Panc1 (cell line): ENCODE results near the gene CTDSP1. TPM values are rescaled to one million over a fixed set of nuclear protein-coding genes. Genes with fewer than 3 reads are reported as not detected.

ENCODE experiments used
- ATAC-seq: fragments of 200-7000 bp; cut with Tn5 transposase; 2 replicates; pipeline ENCODE4 v1.9.1; 2020; ENCODE audit warnings: mild to moderate bottlenecking, moderate library complexity
- BruUV-seq: library from RNA; stranded (reverse); fragments of 400-500 nt; replicated peaks from 2 replicates; lab custom pipeline; 2021; lab: Mats Ljungman, UMichigan
- CTCF ChIA-PET: fragments of 300-600 bp; sonication (Branson Sonifier 250); formaldehyde crosslinking; loops from one replicate; lab custom pipeline; 2022; ENCODE audit warnings: antibody characterized with exemption; lab: Charles Lee
- POLR2A ChIA-PET: fragments of 300-600 bp; sonication (Branson Sonifier 250); formaldehyde crosslinking; loops from one replicate; lab custom pipeline; 2022; ENCODE audit warnings: antibody characterized with exemption; lab: Charles Lee
- DNase-seq: peaks from one replicate; pipeline ENCODE4 v3.0.0-alpha.2; 2010; ENCODE audit warnings: low read depth, low spot score
- H3K27ac ChIP-seq: 2 replicates; pipeline ENCODE4 v1.5.1; 2011; ENCODE audit warnings: mild to moderate bottlenecking, low read length, inconsistent platforms
- H3K27me3 ChIP-seq: fragments of 200-500 bp; sonication (Bioruptor generic); 2 replicates; pipeline ENCODE4 v1.6.0; 2014; ENCODE audit warnings: low read length, inconsistent platforms; ENCODE audit not compliant: control insufficient read depth, insufficient read depth
- H3K36me3 ChIP-seq: fragments of 200-500 bp; sonication (Bioruptor generic); 2 replicates; pipeline ENCODE4 v1.5.1; 2014; ENCODE audit warnings: inconsistent platforms, mild to moderate bottlenecking, low read length, moderate library complexity; ENCODE audit not compliant: control insufficient read depth, insufficient read depth
- H3K4me1 ChIP-seq: 2 replicates; pipeline ENCODE4 v1.5.1; 2011; ENCODE audit warnings: inconsistent platforms, mild to moderate bottlenecking, low read length, moderate library complexity; ENCODE audit not compliant: control insufficient read depth, insufficient read depth
- H3K4me3 ChIP-seq, 2 experiments: 2 replicates each; pipeline ENCODE4 v1.5.1; 2011 to 2012; ENCODE audit warnings: low read depth in 2 of 2, low read length in 2 of 2, mild to moderate bottlenecking in 2 of 2, inconsistent platforms in 1 of 2, moderate library complexity in 1 of 2
- H3K9me3 ChIP-seq: fragments of 200-500 bp; sonication (Bioruptor generic); 2 replicates; pipeline ENCODE4 v1.5.1; 2014; ENCODE audit warnings: low read depth, mild to moderate bottlenecking, inconsistent platforms, low read length, moderate library complexity; ENCODE audit not compliant: control insufficient read depth, insufficient read depth
- POLR2AphosphoS5 ChIP-seq: IDR thresholded peaks from 2 replicates; pipeline ENCODE4 v1.6.1; 2012; ENCODE audit warnings: mild to moderate bottlenecking, low read depth, low read length, moderate library complexity
- REST ChIP-seq, 2 experiments: IDR thresholded peaks; 2 replicates each; pipeline ENCODE4 v1.6.1; 2011 to 2012; ENCODE audit warnings: low read depth in 2 of 2, control low read depth in 1 of 2, low read length in 1 of 2, mild to moderate bottlenecking in 1 of 2, moderate library complexity in 1 of 2; ENCODE audit not compliant: insufficient read depth in 1 of 2
- SIN3A ChIP-seq: IDR thresholded peaks from 2 replicates; pipeline ENCODE4 v1.6.1; 2012; ENCODE audit warnings: low read depth, mild to moderate bottlenecking, low read length, moderate library complexity, borderline replicate concordance; ENCODE audit not compliant: insufficient read depth
- TCF7L2 ChIP-seq: IDR thresholded peaks from 2 replicates; pipeline ENCODE4 v1.6.1; 2011; ENCODE audit warnings: mild to moderate bottlenecking, low read depth, low read length, inconsistent platforms
- in situ Hi-C: cut with HindIII; loops from 2 replicates; pipeline ENCODE4 v1.10.0; 2016; ENCODE audit warnings: low sequenced_read_pairs, low pct_unique_long_range_greater_than_20kb
- intact Hi-C: fragments of 100-400 bp; cut with micrococcal nuclease; formaldehyde crosslinking; loops from one replicate; pipeline ENCODE4 v1.10.0; 2022; ENCODE audit not compliant: unreplicated experiment
- total RNA-seq: library from RNA; stranded (reverse); gene quantifications from one replicate; pipeline ENCODE4 v1.2.1, GENCODE V29; 2021; ENCODE audit not compliant: unreplicated experiment
- TF ChIP-seq, protein P1 (sequence below): fragments of 450-650 bp; IDR thresholded peaks from 2 replicates; pipeline ENCODE4 v1.5.1; 2017; ENCODE audit warnings: mild to moderate bottlenecking

The CTDSP1 gene
- total RNA-seq, 1 experiment from 2014 or later, result 128 TPM

DNA sequence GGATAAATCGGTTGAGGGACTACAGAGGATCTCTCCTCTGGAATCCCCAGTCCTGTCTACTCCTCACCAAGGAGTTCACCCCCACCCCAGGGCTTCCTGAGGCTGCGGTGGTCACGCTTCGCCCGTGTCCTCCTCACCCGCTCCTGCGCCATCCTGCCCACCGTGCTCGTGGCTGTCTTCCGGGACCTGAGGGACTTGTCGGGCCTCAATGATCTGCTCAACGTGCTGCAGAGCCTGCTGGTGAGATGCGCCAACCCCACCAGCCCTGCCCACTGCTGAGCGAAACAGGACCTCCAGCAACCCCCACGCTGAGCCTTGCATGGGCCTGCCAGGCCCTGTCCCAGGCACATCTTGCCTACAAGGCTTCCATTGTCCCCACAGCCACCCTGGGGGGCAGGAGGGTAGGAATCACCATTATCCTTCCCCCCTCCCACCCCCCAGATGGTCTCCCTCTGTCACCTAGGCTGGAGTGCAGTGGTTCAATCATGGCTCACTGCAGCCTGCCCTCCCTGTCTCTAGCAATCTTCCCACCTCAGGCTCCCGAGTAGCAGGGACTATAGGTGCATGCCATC, 6.7 kb upstream of the CTDSP1 start:
- Histone ChIP-seq H3K27me3 (no peaks in the 10 kb centered on the region), H3K36me3 (no peaks in the 10 kb centered on the region), H3K9me3 (no peaks in the 10 kb centered on the region), H3K4me3 (no peak overlapping the region), H3K4me1 (peaks cover 24% of the 10 kb centered on the region), H3K27ac (no peak overlapping the region)
- in situ Hi-C loops, result no loop called here
- intact Hi-C loops, result no loop called here
- TF ChIP-seq SIN3A (no peak), TCF7L2 (no peak), POLR2AphosphoS5 (no peak), REST (IDR thresholded peaks at IDR 0.05; ENCODE audit: insufficient read depth in 1 of 2, low read depth in 2 of 2, low read length in 1 of 2) (no peak)
- TF ChIP-seq, protein P1, sequence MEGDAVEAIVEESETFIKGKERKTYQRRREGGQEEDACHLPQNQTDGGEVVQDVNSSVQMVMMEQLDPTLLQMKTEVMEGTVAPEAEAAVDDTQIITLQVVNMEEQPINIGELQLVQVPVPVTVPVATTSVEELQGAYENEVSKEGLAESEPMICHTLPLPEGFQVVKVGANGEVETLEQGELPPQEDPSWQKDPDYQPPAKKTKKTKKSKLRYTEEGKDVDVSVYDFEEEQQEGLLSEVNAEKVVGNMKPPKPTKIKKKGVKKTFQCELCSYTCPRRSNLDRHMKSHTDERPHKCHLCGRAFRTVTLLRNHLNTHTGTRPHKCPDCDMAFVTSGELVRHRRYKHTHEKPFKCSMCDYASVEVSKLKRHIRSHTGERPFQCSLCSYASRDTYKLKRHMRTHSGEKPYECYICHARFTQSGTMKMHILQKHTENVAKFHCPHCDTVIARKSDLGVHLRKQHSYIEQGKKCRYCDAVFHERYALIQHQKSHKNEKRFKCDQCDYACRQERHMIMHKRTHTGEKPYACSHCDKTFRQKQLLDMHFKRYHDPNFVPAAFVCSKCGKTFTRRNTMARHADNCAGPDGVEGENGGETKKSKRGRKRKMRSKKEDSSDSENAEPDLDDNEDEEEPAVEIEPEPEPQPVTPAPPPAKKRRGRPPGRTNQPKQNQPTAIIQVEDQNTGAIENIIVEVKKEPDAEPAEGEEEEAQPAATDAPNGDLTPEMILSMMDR, result no peak
- ATAC-seq (no peak), DNase-seq (no peak)
- no TSS peak for BruUV-seq
- POLR2A ChIA-PET, result no interaction called here
- CTCF ChIA-PET, result interaction anchor here (0.6 to 0.7 kb wide), 3 partner anchors 8 to 123 kb away, joined by 3 to 6 read pairs (median 4); partner anchors contain the start of genes AAMP and PNKD

- ATAC-seq (no peak), DNase-seq (no peak)
- ChIA-PET CTCF (interaction anchor here (0.7 kb wide), 1 partner anchor 9 kb away, joined by 3 read pairs; no protein-coding TSS in a partner anchor), POLR2A (no interaction called here)
- H3K36me3 ChIP-seq, result no peaks in the 10 kb centered on the region
- H3K4me3 ChIP-seq, result no peak overlapping the region
- intact Hi-C loops (no loop called here), in situ Hi-C loops (no loop called here)
- peak overlapping the region; percentile 55; the same call in 1 of the 2 replicates for H3K27ac ChIP-seq
- no peaks in the 10 kb centered on the region for H3K9me3 ChIP-seq
- peaks cover 24% of the 10 kb centered on the region for H3K4me1 ChIP-seq
- TF ChIP-seq TCF7L2, result no peak
- TF ChIP-seq, protein P1, result no peak
- TF ChIP-seq SIN3A, result no peak
- no peak for TF ChIP-seq REST (IDR thresholded peaks at IDR 0.05; ENCODE audit: insufficient read depth in 1 of 2, low read depth in 2 of 2, low read length in 1 of 2)
- TF ChIP-seq POLR2AphosphoS5, result no peak
- BruUV-seq, result no TSS peak
- H3K27me3 ChIP-seq, result no peaks in the 10 kb centered on the region
Measured at GRCh38 chr2:218393750-218394290, 5.8 kb upstream of the CTDSP1 start.
